K562 (cell line): ENCODE data around the gene COPA. TPM values are rescaled to one million over a fixed set of nuclear protein-coding genes. Genes with fewer than 3 reads are reported as not detected.

Experiments
- ARID3B ChIP-seq: fragments of 250-450 bp; sonication (Bioruptor Pico); IDR thresholded peaks from 2 replicates; pipeline ENCODE4 v1.4.0; 2020; ENCODE audit warnings: borderline replicate concordance
- BCOR ChIP-seq: fragments of 450-650 bp; IDR thresholded peaks from 2 replicates; pipeline ENCODE4 v1.6.1; 2016
- BHLHE40 ChIP-seq: IDR thresholded peaks from 2 replicates; pipeline ENCODE4 v1.6.1; 2011; ENCODE audit warnings: low read length, improper control_type of control experiment
- CTBP1 ChIP-seq: fragments of 450-650 bp; IDR thresholded peaks from 2 replicates; pipeline ENCODE4 v1.6.1; 2016; ENCODE audit warnings: borderline replicate concordance
- ETS2 ChIP-seq: IDR thresholded peaks from 2 replicates; pipeline ENCODE4 v1.6.1; 2016; ENCODE audit warnings: borderline replicate concordance, missing genetic modification characterization, mild to moderate bottlenecking, moderate library complexity, missing compliant biosample characterization; ENCODE audit not compliant: poor library complexity, severe bottlenecking
- FOXP1 ChIP-seq: sonication (generic); formaldehyde crosslinking; IDR thresholded peaks from 2 replicates; pipeline ENCODE4 v1.8.0; 2022; ENCODE audit warnings: mild to moderate bottlenecking, missing genetic modification reagents
- GTF2A2 ChIP-seq: IDR thresholded peaks from 2 replicates; pipeline ENCODE4 v1.6.1; 2016; ENCODE audit warnings: mild to moderate bottlenecking, missing genetic modification characterization, missing compliant biosample characterization
- HCFC1 ChIP-seq: IDR thresholded peaks from 2 replicates; pipeline ENCODE4 v1.6.1; 2012; ENCODE audit warnings: low read depth, low read length, improper control_type of control experiment
- JUND ChIP-seq, 2 experiments: IDR thresholded peaks; 2 replicates in 1 of 2; 3 replicates in 1 of 2; pipeline ENCODE4 v1.6.1; 2011; ENCODE audit warnings: borderline replicate concordance in 2 of 2, low read depth in 2 of 2, low read length in 2 of 2, improper control_type of control experiment in 1 of 2, missing biosample characterization in 1 of 2, missing genetic modification characterization in 1 of 2, missing genetic modification reagents in 1 of 2
- MAFF ChIP-seq: IDR thresholded peaks from 2 replicates; pipeline ENCODE4 v1.6.1; 2012; ENCODE audit warnings: low read length, improper control_type of control experiment
- MNT ChIP-seq, 2 experiments: fragments of 450-650 bp; conservative IDR thresholded peaks; 2 replicates each; pipeline ENCODE4 v1.6.1; 2017; ENCODE audit warnings: mild to moderate bottlenecking in 2 of 2, moderate library complexity in 2 of 2
- MTA2 ChIP-seq: fragments of 450-650 bp; IDR thresholded peaks from 2 replicates; pipeline ENCODE4 v1.6.1; 2016; ENCODE audit warnings: low read depth
- MYNN ChIP-seq, 2 experiments: sonication (generic); formaldehyde crosslinking in 1 of 2; IDR thresholded peaks; 2 replicates each; pipeline versions ENCODE4 v1.5.0 to v1.6.1; 2016 to 2020; ENCODE audit warnings: antibody characterized with exemption in 1 of 2, missing genetic modification reagents in 1 of 2
- NFE2 ChIP-seq: IDR thresholded peaks from 2 replicates; pipeline ENCODE4 v1.6.1; 2014; ENCODE audit warnings: antibody characterized with exemption, low read depth
- SIN3A ChIP-seq, 2 experiments: fragments of 150-350 bp in 1 of 2; IDR thresholded peaks; 2 replicates each; pipeline ENCODE4 v1.6.1; 2011 to 2016; ENCODE audit warnings: borderline replicate concordance in 2 of 2, low read depth in 2 of 2, low read length in 2 of 2, mild to moderate bottlenecking in 2 of 2, moderate library complexity in 2 of 2; ENCODE audit not compliant: control insufficient read depth in 1 of 2
- TAF1 ChIP-seq: IDR thresholded peaks from 2 replicates; pipeline ENCODE4 v1.6.1; 2011; ENCODE audit warnings: mild to moderate bottlenecking, low read length, moderate library complexity; ENCODE audit not compliant: insufficient read depth, control insufficient read depth, severe bottlenecking; ENCODE audit errors: extremely low read depth
- VEZF1 ChIP-seq: fragments of 200-800 bp; sonication (Bioruptor generic); IDR thresholded peaks from 2 replicates; pipeline ENCODE4 v1.6.1; 2017; ENCODE audit warnings: missing genetic modification characterization, missing compliant biosample characterization
- ZBTB17 ChIP-seq: fragments of 450-650 bp; formaldehyde crosslinking; IDR thresholded peaks from 2 replicates; pipeline ENCODE4 v1.4.0; 2020; ENCODE audit warnings: mild to moderate bottlenecking
- ZFP30 ChIP-seq: fragments of 250-450 bp; sonication (Bioruptor Pico); IDR thresholded peaks from 2 replicates; pipeline ENCODE4 v1.8.0; 2022; ENCODE audit warnings: moderate library complexity, mild to moderate bottlenecking, inconsistent platforms, borderline replicate concordance
- ZNF79 ChIP-seq: fragments of 250-450 bp; sonication (Bioruptor Pico); IDR thresholded peaks from 2 replicates; pipeline ENCODE4 v1.4.0; 2020; ENCODE audit warnings: low read depth, mild to moderate bottlenecking, moderate library complexity
- polyA plus RNA-seq, 8 experiments: library from polyadenylated mRNA; depleted of rRNA in 4 of 8; stranded (reverse) in 5 of 8; unstranded in 3 of 8; fragments of >200 nt; fragmentation: Nextera tagmentation in 2 of 8; fragmentation: Illumina TruSeq in 1 of 8; extraction: Ambion mirVana in 2 of 8; extraction: Trizol in 1 of 8; gene quantifications; 2 replicates each; pipeline versions ENCODE4 v1.2.1 to v1.2.3, GENCODE V29; 2011 to 2014; ENCODE audit warnings: inconsistent platforms in 1 of 8, missing spikeins in 1 of 8
- total RNA-seq, 7 experiments: library from RNA; depleted of rRNA in 6 of 7; stranded (reverse); fragments of >200 nt in 6 of 7; fragmentation: Illumina TruSeq in 2 of 7; extraction: Trizol in 2 of 7; gene quantifications; 2 replicates each; pipeline versions ENCODE4 v1.2.1 to v1.2.3, GENCODE V29; 2011 to 2021; ENCODE audit warnings: low replicate concordance in 1 of 7

COPA gene
- total and polyA plus RNA-seq, 9 of the 15 experiments (the other 6 are each of a cell fraction or from before 2014, with no cell fraction given), result 49.8 to 222 (median 110) TPM

- TF ChIP-seq ARID3B (CRISPR knock-in tag) (no peak), FOXP1 (CRISPR knock-in tag) (no peak), MTA2 (no peak), ZNF79 (no peak), CTBP1 (peak; percentile 90), JUND (IDR thresholded peaks at IDR 0.05; ENCODE audit: borderline replicate concordance, low read depth, low read length) (peak; percentile 32; the same call in 1 of the 2 replicates), JUND (tag; IDR thresholded peaks at IDR 0.05; ENCODE audit: borderline replicate concordance, low read depth, low read length) (0 out of 3 replicates have a peak, but pooled peaks have one; percentile 25), BCOR (no peak), SIN3A (IDR thresholded peaks at IDR 0.05; ENCODE audit: borderline replicate concordance in 2 of 2, control insufficient read depth in 1 of 2, low read depth in 2 of 2, low read length in 2 of 2) (no peak), HCFC1 (no peak), TAF1 (no peak), NFE2 (peak; percentile 87), BHLHE40 (0 out of 2 replicates have a peak, but pooled peaks have one; percentile 5), GTF2A2 (tag) (no peak), MNT (conservative IDR thresholded peaks at IDR 0.05) (peak in 1 of 2 experiments; percentile 46; a peak in 1 of 4 replicates), ETS2 (no peak), MYNN (IDR thresholded peaks at IDR 0.05) (no peak), MYNN (CRISPR knock-in tag; IDR thresholded peaks at IDR 0.05) (no peak), MAFF (peak; percentile 33; the same call in 1 of the 2 replicates), VEZF1 (peak; percentile 60; the same call in 1 of the 2 replicates), ZBTB17 (CRISPR knock-in tag) (no peak), ZFP30 (CRISPR knock-in tag) (no peak)
Observed at GRCh38 chr1:160367934-160368923, 25.2 kb upstream of the COPA start (continued).
